SK-N-SH (cell line): ENCODE measurements around the gene LANCL2. TPM values are rescaled to one million over a fixed set of nuclear protein-coding genes. Genes with fewer than 3 reads are reported as not detected.

Source experiments
- CTCF ChIA-PET: fragments of 300-600, 350-600 bp; formaldehyde crosslinking; extraction: SDS; loops from one replicate; lab custom pipeline; 2021; lab: Yijun Ruan, JAX
- POLR2A ChIA-PET: fragments of 350-600 bp; sonication (Branson Sonifier 250); formaldehyde crosslinking; extraction: SDS; loops from one replicate; lab custom pipeline; 2020; ENCODE audit warnings: antibody characterized with exemption, inconsistent platforms; lab: Yijun Ruan, JAX
- DNase-seq: peaks from one replicate; pipeline ENCODE4 v3.0.0; 2012
- H2AFZ ChIP-seq: fragments of 200-600 bp; sonication (generic); 2 replicates; pipeline ENCODE4 v1.8.1; 2016; ENCODE audit warnings: antibody characterized with exemption, mild to moderate bottlenecking, low read depth
- H3F3A ChIP-seq: fragments of 200-600 bp; sonication (generic); replicated peaks from 2 replicates; pipeline ENCODE3; 2016; ENCODE audit warnings: antibody characterized with exemption, mild to moderate bottlenecking; ENCODE audit not compliant: insufficient read depth
- H3K27ac ChIP-seq, 2 experiments: fragments of 200-500 bp in 1 of 2; fragments of 200-600 bp in 1 of 2; sonication (Bioruptor generic) in 1 of 2; sonication (generic), shearing (Covaris generic) in 1 of 2; 2 replicates each; pipeline versions ENCODE4 v1.5.1 to v1.6.1; 2014 to 2016; ENCODE audit warnings: low read depth in 2 of 2, inconsistent platforms in 1 of 2, low read length in 1 of 2, mild to moderate bottlenecking in 1 of 2, mixed read lengths in 1 of 2
- H3K27me3 ChIP-seq: fragments of 200-600 bp; sonication (generic), shearing (Covaris generic); 2 replicates; pipeline ENCODE4 v1.6.1; 2016; ENCODE audit warnings: mixed run types; ENCODE audit not compliant: insufficient read depth
- H3K36me3 ChIP-seq, 2 experiments: fragments of 200-500 bp in 1 of 2; fragments of 200-600 bp in 1 of 2; sonication (Bioruptor generic) in 1 of 2; sonication (generic) in 1 of 2; replicated peaks in 1 of 2; 2 replicates each; pipeline versions ENCODE3 to v1.5.1; 2014 to 2016; ENCODE audit warnings: low read length in 1 of 2, mild to moderate bottlenecking in 1 of 2; ENCODE audit not compliant: insufficient read depth in 2 of 2, control insufficient read depth in 1 of 2
- H3K4me1 ChIP-seq, 2 experiments: fragments of 200-500 bp in 1 of 2; fragments of 200-600 bp in 1 of 2; sonication (Bioruptor generic) in 1 of 2; sonication (generic), shearing (Covaris generic) in 1 of 2; 2 replicates each; pipeline versions ENCODE4 v1.5.1 to v1.6.1; 2014 to 2016; ENCODE audit warnings: low read depth in 1 of 2, low read length in 1 of 2, mixed run types in 1 of 2; ENCODE audit not compliant: insufficient read depth in 2 of 2, control insufficient read depth in 1 of 2
- H3K4me2 ChIP-seq: fragments of 200-600 bp; sonication (generic), shearing (Covaris generic); 2 replicates; pipeline ENCODE4 v1.6.1; 2017; ENCODE audit warnings: mixed run types
- H3K4me3 ChIP-seq, 2 experiments: fragments of 200-500 bp in 1 of 2; fragments of 200-600 bp in 1 of 2; sonication (Bioruptor generic) in 1 of 2; sonication (generic), shearing (Covaris generic) in 1 of 2; 2 replicates each; pipeline versions ENCODE4 v1.5.1 to v1.8.1; 2014 to 2016; ENCODE audit warnings: low read depth in 2 of 2, inconsistent platforms in 1 of 2, low read length in 1 of 2, mild to moderate bottlenecking in 1 of 2, mixed read lengths in 1 of 2, moderate library complexity in 1 of 2
- H3K79me2 ChIP-seq: fragments of 200-600 bp; sonication (generic); 2 replicates; pipeline ENCODE4 v1.8.1; 2017; ENCODE audit warnings: mild to moderate bottlenecking; ENCODE audit not compliant: insufficient read depth
- H3K9ac ChIP-seq: fragments of 200-600 bp; sonication (generic); 2 replicates; pipeline ENCODE4 v1.6.1; 2017; ENCODE audit warnings: mixed run types
- H3K9me2 ChIP-seq: fragments of 200-600 bp; sonication (generic); 2 replicates; pipeline ENCODE4 v1.6.1; 2017; ENCODE audit warnings: mixed run types
- H3K9me3 ChIP-seq: fragments of 200-600 bp; sonication (generic); 2 replicates; pipeline ENCODE4 v1.6.1; 2017; ENCODE audit warnings: mixed run types, mild to moderate bottlenecking, moderate library complexity
- H4K20me1 ChIP-seq: fragments of 200-600 bp; sonication (generic); 2 replicates; pipeline ENCODE4 v1.6.1; 2017; ENCODE audit warnings: mild to moderate bottlenecking, mixed run types; ENCODE audit not compliant: insufficient read depth
- CTCF ChIP-seq: fragments of 200-600 bp; sonication (generic); IDR thresholded peaks from 2 replicates; pipeline ENCODE4 v1.6.1; 2017; ENCODE audit warnings: antibody characterized with exemption, mild to moderate bottlenecking, moderate library complexity
- EZH2phosphoT487 ChIP-seq: fragments of 200-600 bp; sonication (generic); IDR thresholded peaks from 2 replicates; pipeline ENCODE4 v1.6.1; 2017; ENCODE audit warnings: low read depth, mixed run types, mild to moderate bottlenecking, antibody characterized with exemption, moderate library complexity, borderline replicate concordance
- FOXJ3 ChIP-seq: sonication (generic); formaldehyde crosslinking; IDR thresholded peaks from 2 replicates; pipeline ENCODE4 v1.5.1; 2020; ENCODE audit warnings: mild to moderate bottlenecking, missing genetic modification reagents
- FOXM1 ChIP-seq: IDR thresholded peaks from 2 replicates; pipeline ENCODE4 v1.4.0; 2012; ENCODE audit warnings: low read depth, mild to moderate bottlenecking
- GABPA ChIP-seq: IDR thresholded peaks from 2 replicates; pipeline ENCODE4 v1.4.0; 2012; ENCODE audit warnings: low read depth, mild to moderate bottlenecking
- GATA2 ChIP-seq: sonication (generic); formaldehyde crosslinking; IDR thresholded peaks from 2 replicates; pipeline ENCODE4 v1.5.0; 2020; ENCODE audit warnings: mild to moderate bottlenecking, missing genetic modification reagents
- IRF3 ChIP-seq: fragments of 150-350 bp; IDR thresholded peaks from 2 replicates; pipeline ENCODE4 v1.6.1; 2016; ENCODE audit warnings: mild to moderate bottlenecking, low read depth, low read length
- MEF2A ChIP-seq: IDR thresholded peaks from 2 replicates; pipeline ENCODE4 v1.4.0; 2012; ENCODE audit warnings: low read depth, borderline replicate concordance
- MXI1 ChIP-seq: IDR thresholded peaks from 2 replicates; pipeline ENCODE4 v1.6.1; 2012; ENCODE audit warnings: mild to moderate bottlenecking, low read depth, low read length, improper control_type of control experiment
- PBX3 ChIP-seq: IDR thresholded peaks from 2 replicates; pipeline ENCODE4; 2012
- POLR2AphosphoS5 ChIP-seq: IDR thresholded peaks from 2 replicates; pipeline ENCODE4 v1.6.1; 2012; ENCODE audit warnings: low read depth, low read length
- RAD21 ChIP-seq: IDR thresholded peaks from 2 replicates; pipeline ENCODE4 v1.6.1; 2012; ENCODE audit warnings: mild to moderate bottlenecking, low read length
- RCOR1 ChIP-seq: fragments of 150-350 bp; IDR thresholded peaks from 2 replicates; pipeline ENCODE4 v1.6.1; 2017; ENCODE audit warnings: antibody characterized with exemption, low read length
- RFX5 ChIP-seq: IDR thresholded peaks from 2 replicates; pipeline ENCODE4 v1.6.1; 2012; ENCODE audit warnings: mild to moderate bottlenecking, improper control_type of control experiment, low read length
- SMC3 ChIP-seq: IDR thresholded peaks from 2 replicates; pipeline ENCODE4 v1.6.1; 2012; ENCODE audit warnings: low read depth, low read length, improper control_type of control experiment
- TAF1 ChIP-seq: IDR thresholded peaks from 2 replicates; pipeline ENCODE4 v1.6.1; 2012; ENCODE audit warnings: low read depth, mild to moderate bottlenecking, low read length, moderate library complexity, borderline replicate concordance
- TCF12 ChIP-seq: IDR thresholded peaks from 2 replicates; pipeline ENCODE4 v1.4.0; 2012
- TEAD4 ChIP-seq: IDR thresholded peaks from 2 replicates; pipeline ENCODE4 v1.4.0; 2012; ENCODE audit warnings: mild to moderate bottlenecking, borderline replicate concordance; ENCODE audit not compliant: insufficient read depth
- USF1 ChIP-seq: IDR thresholded peaks from 2 replicates; pipeline ENCODE4 v1.4.0; 2012; ENCODE audit warnings: low read depth, borderline replicate concordance
- WGBS: methylation state at CpG from one replicate; pipeline ENCODE4 v1.1.6; 2017; ENCODE audit warnings: low lambda C conversion rate; 5-methylcytosine and 5-hydroxymethylcytosine counted together
- polyA plus RNA-seq, 3 experiments: library from polyadenylated mRNA; depleted of rRNA; stranded (reverse); fragments of >200 nt; gene quantifications; 2 replicates each; pipeline ENCODE4 v1.2.3, GENCODE V29; 2012

The LANCL2 gene
- polyA plus RNA-seq, 1 of the 3 experiments (the other 2 are of a cell fraction) = 36.7 TPM

- Histone ChIP-seq H4K20me1 (peaks cover 33% of the 10 kb centered on the region), H3K4me2 (no peak overlapping the region), H3K27me3 (no peaks in the 10 kb centered on the region), H3K4me1 (peaks cover 0 to 3% of the 10 kb centered on the region in 2 experiments; a peak in 1 of 4 replicates), H3K27ac (no peak overlapping the region), H3K4me3 (no peak overlapping the region), H3K79me2 (peaks cover 32% of the 10 kb centered on the region; the same call in 1 of the 2 replicates), H3K9ac (no peak overlapping the region), H3K36me3 (peaks cover 6 to 31% of the 10 kb centered on the region in 2 experiments), H3K9me2 (no peaks in the 10 kb centered on the region), H3K9me3 (no peaks in the 10 kb centered on the region), H3F3A (peaks cover 15% of the 10 kb centered on the region), H2AFZ (no peak overlapping the region)
- DNase-seq = no peak
- ChIA-PET CTCF (interaction anchor here (1.0 kb wide), 1 partner anchor 226 kb away, joined by 4 read pairs; no protein-coding TSS in a partner anchor), POLR2A (no interaction called here)
- 100% methylated on average over 2 of the region's 2 CpGs for WGBS
- no peak for TF ChIP-seq FOXM1
- TF ChIP-seq SMC3 = no peak
- no peak for TF ChIP-seq IRF3
- TF ChIP-seq EZH2phosphoT487 = no peak
- TF ChIP-seq MXI1 = no peak
- TF ChIP-seq TCF12 = no peak
- no peak for TF ChIP-seq RFX5
- TF ChIP-seq GABPA = no peak
- TF ChIP-seq PBX3 = no peak
- no peak for TF ChIP-seq RAD21
- TF ChIP-seq POLR2AphosphoS5 = no peak
- TF ChIP-seq GATA2 (CRISPR knock-in tag) = no peak
- no peak for TF ChIP-seq CTCF
- no peak for TF ChIP-seq TAF1
- no peak for TF ChIP-seq MEF2A
These were observed 116.0 kb downstream of the LANCL2 start for GRCh38 chr7:55481155-55481554.

GRCh38 chr7:55483046-55483445, 117.9 kb downstream of the LANCL2 start:
- Histone ChIP-seq H3K36me3 (peaks cover 3 to 30% of the 10 kb centered on the region in 2 experiments), H4K20me1 (peaks cover 17% of the 10 kb centered on the region), H3K4me1 (peaks cover 0 to 3% of the 10 kb centered on the region in 2 experiments; a peak in 1 of 4 replicates), H3F3A (peaks cover 15% of the 10 kb centered on the region), H3K4me3 (no peak overlapping the region), H3K4me2 (no peak overlapping the region), H2AFZ (no peak overlapping the region), H3K79me2 (peaks cover 36% of the 10 kb centered on the region; the same call in 1 of the 2 replicates), H3K9ac (no peak overlapping the region), H3K27me3 (no peaks in the 10 kb centered on the region), H3K9me3 (no peaks in the 10 kb centered on the region), H3K27ac (no peak overlapping the region), H3K9me2 (no peaks in the 10 kb centered on the region)
- no peak for TF ChIP-seq SMC3
- TF ChIP-seq USF1 = no peak
- TF ChIP-seq POLR2AphosphoS5 = no peak
- TF ChIP-seq GABPA = no peak
- TF ChIP-seq TEAD4 = no peak
- no peak for TF ChIP-seq PBX3
- no peak for TF ChIP-seq FOXM1
- TF ChIP-seq FOXJ3 (CRISPR knock-in tag) = no peak
- no peak for TF ChIP-seq RCOR1
- ChIA-PET CTCF (interaction anchor here (0.7 to 0.8 kb wide), 2 partner anchors 8 to 38 kb away, joined by 3 read pairs; no protein-coding TSS in a partner anchor), POLR2A (no interaction called here)
- 92% methylated on average over 6 of the region's 6 CpGs for WGBS
- no peak for DNase-seq
